HEK293T (cell line): ENCODE data around the gene DNAJC27.

Experiments
- ELF4 ChIP-seq: fragments of 450-650 bp; IDR thresholded peaks from 2 replicates; pipeline ENCODE4 v1.6.1; 2017; ENCODE audit warnings: antibody characterized with exemption
- FOXK2 ChIP-seq: fragments of 450-650 bp; IDR thresholded peaks from 2 replicates; pipeline ENCODE4 v1.6.1; 2016; ENCODE audit warnings: mild to moderate bottlenecking
- FOXM1 ChIP-seq: fragments of 450-650 bp; IDR thresholded peaks from 2 replicates; pipeline ENCODE4 v1.6.1; 2017; ENCODE audit warnings: mild to moderate bottlenecking, borderline replicate concordance
- SP1 ChIP-seq: fragments of 450-650 bp; IDR thresholded peaks from 2 replicates; pipeline ENCODE4 v1.6.1; 2017
- SUZ12 ChIP-seq: fragments of 450-650 bp; IDR thresholded peaks from 2 replicates; pipeline ENCODE4 v1.6.1; 2016; ENCODE audit warnings: mild to moderate bottlenecking
- TARDBP ChIP-seq: fragments of 450-650 bp; IDR thresholded peaks from 2 replicates; pipeline ENCODE4 v1.6.1; 2016
- TF ChIP-seq, protein P1 (sequence below): fragments of 450-650 bp; IDR thresholded peaks from 2 replicates; pipeline ENCODE4 v1.6.1; 2016

DNA sequence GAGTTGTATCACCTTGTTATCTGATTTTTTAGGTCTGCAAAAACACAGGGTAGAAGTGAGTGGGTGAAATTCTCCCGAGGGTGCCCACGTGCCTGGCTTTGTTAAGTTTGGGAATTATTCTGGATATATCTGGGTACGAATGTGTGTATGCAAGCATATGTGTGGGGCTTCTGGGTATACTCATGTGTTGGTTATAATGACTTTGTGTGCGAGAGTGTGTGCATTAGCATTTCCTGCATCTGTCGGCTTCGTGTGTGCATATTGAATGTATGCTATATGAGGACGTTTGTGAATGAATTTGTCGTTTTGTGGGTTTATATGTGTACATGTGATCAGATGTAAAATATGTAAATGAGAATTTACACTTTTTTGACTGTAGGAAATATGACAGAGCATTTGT, 13.8 kb upstream of the DNAJC27 start:
- TF ChIP-seq SP1 (no peak), FOXM1 (no peak), SUZ12 (no peak), ELF4 (no peak), FOXK2 (no peak), TARDBP (no peak)
- TF ChIP-seq, protein P1, sequence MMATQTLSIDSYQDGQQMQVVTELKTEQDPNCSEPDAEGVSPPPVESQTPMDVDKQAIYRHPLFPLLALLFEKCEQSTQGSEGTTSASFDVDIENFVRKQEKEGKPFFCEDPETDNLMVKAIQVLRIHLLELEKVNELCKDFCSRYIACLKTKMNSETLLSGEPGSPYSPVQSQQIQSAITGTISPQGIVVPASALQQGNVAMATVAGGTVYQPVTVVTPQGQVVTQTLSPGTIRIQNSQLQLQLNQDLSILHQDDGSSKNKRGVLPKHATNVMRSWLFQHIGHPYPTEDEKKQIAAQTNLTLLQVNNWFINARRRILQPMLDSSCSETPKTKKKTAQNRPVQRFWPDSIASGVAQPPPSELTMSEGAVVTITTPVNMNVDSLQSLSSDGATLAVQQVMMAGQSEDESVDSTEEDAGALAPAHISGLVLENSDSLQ: no peak
